ENCODE results near the gene NRG3.

Gene NRG3

GRCh38 chr10:82211346-82211745, 336.4 kb downstream of the NRG3 start:
- peak; percentile 69 for ATAC-seq
- TF ChIP-seq ZNF8 (CRISPR knock-in tag; IDR thresholded peaks at IDR 0.05) (no peak), BACH2 (CRISPR knock-in tag; IDR thresholded peaks at IDR 0.05; ENCODE audit: borderline replicate concordance) (no peak), SNAI2 (CRISPR knock-in tag; IDR thresholded peaks at IDR 0.05) (0 out of 2 replicates have a peak, but pooled peaks have one; percentile 2), POU6F1 (CRISPR knock-in tag; IDR thresholded peaks at IDR 0.05; ENCODE audit: borderline replicate concordance, low read depth) (no peak), CREB5 (CRISPR knock-in tag; IDR thresholded peaks at IDR 0.05; ENCODE audit: low read depth) (0 out of 2 replicates have a peak, but pooled peaks have one; percentile 14), RARB (CRISPR knock-in tag; IDR thresholded peaks at IDR 0.05) (no peak), ESRRG (CRISPR knock-in tag; IDR thresholded peaks at IDR 0.05) (no peak)

GRCh38 chr10:82212753-82213152, 337.8 kb downstream of the NRG3 start:
- TF ChIP-seq SNAI2 (CRISPR knock-in tag; IDR thresholded peaks at IDR 0.05): no peak
- TF ChIP-seq CSRNP3 (CRISPR knock-in tag; IDR thresholded peaks at IDR 0.05): no peak
- no peak for TF ChIP-seq ZNF565 (CRISPR knock-in tag; conservative IDR thresholded peaks at IDR 0.05; ENCODE audit: low read depth)
- no peak for TF ChIP-seq ARNTL (CRISPR knock-in tag; IDR thresholded peaks at IDR 0.05; ENCODE audit: borderline replicate concordance, low read depth)
- TF ChIP-seq GLIS3 (CRISPR knock-in tag; IDR thresholded peaks at IDR 0.05): no peak
- no peak for TF ChIP-seq RARB (CRISPR knock-in tag; IDR thresholded peaks at IDR 0.05)
- TF ChIP-seq ZNF70 (CRISPR knock-in tag; IDR thresholded peaks at IDR 0.05): no peak
- TF ChIP-seq OSR1 (CRISPR knock-in tag; IDR thresholded peaks at IDR 0.05): no peak
- no peak for TF ChIP-seq ZNF8 (CRISPR knock-in tag; IDR thresholded peaks at IDR 0.05)
- no peak for TF ChIP-seq ZFP3 (CRISPR knock-in tag; IDR thresholded peaks at IDR 0.05)
- no peak for TF ChIP-seq ZFP30 (CRISPR knock-in tag; IDR thresholded peaks at IDR 0.05)
- TF ChIP-seq TOX (CRISPR knock-in tag; IDR thresholded peaks at IDR 0.05; ENCODE audit: borderline replicate concordance): no peak
- TF ChIP-seq PATZ1 (CRISPR knock-in tag; IDR thresholded peaks at IDR 0.05; ENCODE audit: borderline replicate concordance): no peak
- TF ChIP-seq ZC3H10 (CRISPR knock-in tag; IDR thresholded peaks at IDR 0.05): no peak
- TF ChIP-seq CSDC2 (CRISPR knock-in tag; IDR thresholded peaks at IDR 0.05): no peak
- no peak for ATAC-seq

- ATAC-seq: no peak
- TF ChIP-seq CREB5 (CRISPR knock-in tag; IDR thresholded peaks at IDR 0.05; ENCODE audit: low read depth) (no peak), PPARA (CRISPR knock-in tag; IDR thresholded peaks at IDR 0.05; ENCODE audit: borderline replicate concordance) (no peak), POU6F1 (CRISPR knock-in tag; IDR thresholded peaks at IDR 0.05; ENCODE audit: borderline replicate concordance, low read depth) (no peak), ZNF565 (CRISPR knock-in tag; conservative IDR thresholded peaks at IDR 0.05; ENCODE audit: low read depth) (no peak), ARNTL (CRISPR knock-in tag; IDR thresholded peaks at IDR 0.05; ENCODE audit: borderline replicate concordance, low read depth) (no peak), PATZ1 (CRISPR knock-in tag; IDR thresholded peaks at IDR 0.05; ENCODE audit: borderline replicate concordance) (no peak), TSHZ2 (CRISPR knock-in tag; IDR thresholded peaks at IDR 0.05) (no peak), CSRNP3 (CRISPR knock-in tag; IDR thresholded peaks at IDR 0.05) (no peak), GLIS3 (CRISPR knock-in tag; IDR thresholded peaks at IDR 0.05) (no peak)
Measured at GRCh38 chr10:82213784-82214183, 338.8 kb downstream of the NRG3 start.
